ENCODE data around the gene FIZ1. TPM values are rescaled to one million over a fixed set of nuclear protein-coding genes. Genes with fewer than 3 reads are reported as not detected.

Gene FIZ1
- 22.4 to 26.6 TPM (median 25.4 TPM) in 5 replicates for total RNA-seq (2022; extraction: Qiagen RNA extraction; ENCODE audit: low read depth)

GRCh38 chr19:55599468-55599841 is at the start of gene FIZ1:
Gene FIZ1, minus strand, starts transcription at chr19:55599517. Its CDS starts 1,652 bp downstream, at chr19:55597865.

GRCh38 chr19:55647732-55648584 is 48.6 kb upstream of the FIZ1 start, which contains the start of gene CCDC106:
Gene CCDC106, plus strand, starts transcription at chr19:55648212. Its CDS starts 835 bp downstream, at chr19:55649047.

GRCh38 chr19:55643003-55643886 is 43.9 kb upstream of the FIZ1 start, which contains the start of gene ZNF581:
Gene ZNF581, plus strand, starts transcription at chr19:55643649. Its CDS starts 923 bp downstream, at chr19:55644572.

GRCh38 chr19:55640577-55641425 is 41.5 kb upstream of the FIZ1 start, which contains the start of gene ZNF580:
Gene ZNF580, plus strand, starts transcription at chr19:55641002. Its CDS starts 1,507 bp downstream, at chr19:55642509.

GRCh38 chr19:55624109-55625003 is 25.0 kb upstream of the FIZ1 start, which contains the start of gene ZNF784:
Gene ZNF784, minus strand, starts transcription at chr19:55624566. Its CDS starts 5 bp downstream, at chr19:55624561.

GRCh38 chr19:55605637-55606470 is 6.5 kb upstream of the FIZ1 start, which contains the start of gene ZNF865:
Gene ZNF865, plus strand, starts transcription at chr19:55605647. Its CDS starts 7,972 bp downstream, at chr19:55613619.

GRCh38 chr19:55599842-55600661 is 735 bp upstream of the FIZ1 start, which contains the start of gene ZNF524:
Gene ZNF524, plus strand, starts transcription at chr19:55600288. Its CDS starts 1,825 bp downstream, at chr19:55602113.

GRCh38 chr19:55580628-55581144 is 18.6 kb downstream of the FIZ1 start, which contains the start of gene ZNF579:
Gene ZNF579, minus strand, starts transcription at chr19:55580848. Its CDS starts 1,209 bp downstream, at chr19:55579639.

GRCh38 chr19:55545443-55545842 is 53.9 kb downstream of the FIZ1 start, which contains the start of gene SBK3:
Gene SBK3, minus strand, starts transcription at chr19:55545543. Its CDS starts 0 bp downstream, at chr19:55545543.

Other genes with a start within 250 kb of the FIZ1 start
- 0.50 to 4.3 TPM (median 1.4 TPM) in 5 replicates for gene COX6B2, start 244.8 kb downstream of the FIZ1 start, total RNA-seq (2022; extraction: Qiagen RNA extraction; ENCODE audit: low read depth)
- gene GARIN5B, start 236.3 kb downstream of the FIZ1 start, total RNA-seq (2022; extraction: Qiagen RNA extraction; ENCODE audit: low read depth), result 0.06 to 0.19 TPM (median 0.14 TPM) in 4 of 5 replicates, not detected in the other
- 37.5 to 64.5 TPM (median 50.0 TPM) in 5 replicates for gene IL11, start 229.1 kb downstream of the FIZ1 start, total RNA-seq (2022; extraction: Qiagen RNA extraction; ENCODE audit: low read depth)
- 0.85 to 2.5 TPM (median 1.5 TPM) in 5 replicates for gene TMEM190, start 222.7 kb downstream of the FIZ1 start, total RNA-seq (2022; extraction: Qiagen RNA extraction; ENCODE audit: low read depth)
- gene TMEM238, start 215.2 kb downstream of the FIZ1 start, total RNA-seq (2022; extraction: Qiagen RNA extraction; ENCODE audit: low read depth), result 3.2 to 11.8 TPM (median 11.4 TPM) in 5 replicates
- 2,587 to 3,378 TPM (median 2,939 TPM) in 5 replicates for gene RPL28, start 213.6 kb downstream of the FIZ1 start, total RNA-seq (2022; extraction: Qiagen RNA extraction; ENCODE audit: low read depth)
- 361 to 580 TPM (median 509 TPM) in 5 replicates for gene UBE2S, start 191.7 kb downstream of the FIZ1 start, total RNA-seq (2022; extraction: Qiagen RNA extraction; ENCODE audit: low read depth)
- gene SHISA7, start 156.2 kb downstream of the FIZ1 start, total RNA-seq (2022; extraction: Qiagen RNA extraction; ENCODE audit: low read depth), result 0.02 TPM in 1 of 5 replicates, not detected in the others
- gene ISOC2, start 137.9 kb downstream of the FIZ1 start, total RNA-seq (2022; extraction: Qiagen RNA extraction; ENCODE audit: low read depth), result 54.3 to 66.1 TPM (median 59.7 TPM) in 5 replicates
- gene C19orf85, start 134.8 kb downstream of the FIZ1 start, total RNA-seq (2022; extraction: Qiagen RNA extraction; ENCODE audit: low read depth), result not detected in 5 replicates
- 4.1 to 8.9 TPM (median 8.1 TPM) in 5 replicates for gene ZNF628, start 122.9 kb downstream of the FIZ1 start, total RNA-seq (2022; extraction: Qiagen RNA extraction; ENCODE audit: low read depth)
- gene NAT14, start 114.3 kb downstream of the FIZ1 start, total RNA-seq (2022; extraction: Qiagen RNA extraction; ENCODE audit: low read depth), result 35.9 to 69.5 TPM (median 57.9 TPM) in 5 replicates
- gene SSC5D, start 111.1 kb downstream of the FIZ1 start, total RNA-seq (2022; extraction: Qiagen RNA extraction; ENCODE audit: low read depth), result 0.54 to 1.2 TPM (median 0.95 TPM) in 5 replicates
- 1.4 to 2.7 TPM (median 2.3 TPM) in 5 replicates for gene SBK2, start 62.4 kb downstream of the FIZ1 start, total RNA-seq (2022; extraction: Qiagen RNA extraction; ENCODE audit: low read depth)
- 1.4 to 2.0 TPM (median 1.7 TPM) in 5 replicates for gene SBK3, start 54.0 kb downstream of the FIZ1 start, total RNA-seq (2022; extraction: Qiagen RNA extraction; ENCODE audit: low read depth)
- gene ZNF579, start 18.7 kb downstream of the FIZ1 start, total RNA-seq (2022; extraction: Qiagen RNA extraction; ENCODE audit: low read depth), result 17.5 to 33.5 TPM (median 31.6 TPM) in 5 replicates
- 12.9 to 20.5 TPM (median 17.4 TPM) in 5 replicates for gene ZNF524, start 771 bp upstream of the FIZ1 start, total RNA-seq (2022; extraction: Qiagen RNA extraction; ENCODE audit: low read depth)
- 7.3 to 16.1 TPM (median 12.2 TPM) in 5 replicates for gene ZNF865, start 6.1 kb upstream of the FIZ1 start, total RNA-seq (2022; extraction: Qiagen RNA extraction; ENCODE audit: low read depth)
- gene ZNF784, start 25.0 kb upstream of the FIZ1 start, total RNA-seq (2022; extraction: Qiagen RNA extraction; ENCODE audit: low read depth), result 4.6 to 6.7 TPM (median 6.5 TPM) in 5 replicates
- 29.8 to 60.8 TPM (median 53.2 TPM) in 5 replicates for gene ZNF580, start 41.5 kb upstream of the FIZ1 start, total RNA-seq (2022; extraction: Qiagen RNA extraction; ENCODE audit: low read depth)
- 35.3 to 52.1 TPM (median 49.6 TPM) in 5 replicates for gene ZNF581, start 44.1 kb upstream of the FIZ1 start, total RNA-seq (2022; extraction: Qiagen RNA extraction; ENCODE audit: low read depth)
- 15.2 to 19.9 TPM (median 19.1 TPM) in 5 replicates for gene CCDC106, start 48.7 kb upstream of the FIZ1 start, total RNA-seq (2022; extraction: Qiagen RNA extraction; ENCODE audit: low read depth)
- 265 to 295 TPM (median 292 TPM) in 5 replicates for gene U2AF2, start 55.5 kb upstream of the FIZ1 start, total RNA-seq (2022; extraction: Qiagen RNA extraction; ENCODE audit: low read depth)
- gene EPN1, start 75.7 kb upstream of the FIZ1 start, total RNA-seq (2022; extraction: Qiagen RNA extraction; ENCODE audit: low read depth), result 123 to 213 TPM (median 191 TPM) in 5 replicates
- not detected in 5 replicates for gene NLRP9, start 138.9 kb upstream of the FIZ1 start, total RNA-seq (2022; extraction: Qiagen RNA extraction; ENCODE audit: low read depth)
- gene RFPL4A, start 159.6 kb upstream of the FIZ1 start, total RNA-seq (2022; extraction: Qiagen RNA extraction; ENCODE audit: low read depth), result 0.22 to 0.86 TPM (median 0.56 TPM) in 5 replicates
- not detected in 5 replicates for gene RFPL4AL1, start 169.6 kb upstream of the FIZ1 start, total RNA-seq (2022; extraction: Qiagen RNA extraction; ENCODE audit: low read depth)
- 0.06 TPM in 1 of 5 replicates, not detected in the others for gene NLRP11, start 232.5 kb upstream of the FIZ1 start, total RNA-seq (2022; extraction: Qiagen RNA extraction; ENCODE audit: low read depth)
- gene NLRP4, start 237.0 kb upstream of the FIZ1 start, total RNA-seq (2022; extraction: Qiagen RNA extraction; ENCODE audit: low read depth), result not detected in 5 replicates

All from A549 treated with RU486 at 1 μM for 4 hours (cell line).